CD4-positive, CD25-positive, alpha-beta regulatory T cell (primary cell): ENCODE data around the gene ADRA2C. TPM values are rescaled to one million over a fixed set of nuclear protein-coding genes. Genes with fewer than 3 reads are reported as not detected.

Experiments
- ATAC-seq, 2 donors: fragments of 150-1000 bp; cut with Tn5 transposase; one replicate each; pipeline ENCODE4 v1.10.0; 2021; ENCODE audit warnings: low read depth in 2 of 2, moderate number of reproducible peaks in 2 of 2, moderate library complexity in 1 of 2
- DNase-seq, 3 donors: peaks; one replicate each; pipeline versions ENCODE4 v3.0.0 to v3.0.0-alpha.2; 2012 to 2022; ENCODE audit warnings: mixed read lengths in 1 of 3
- H3K27ac ChIP-seq: one replicate; pipeline ENCODE4 v1.7.0; 2013; ENCODE audit warnings: mild to moderate bottlenecking, low read length; ENCODE audit not compliant: insufficient read depth, poor library complexity, severe bottlenecking
- H3K27me3 ChIP-seq: one replicate; pipeline ENCODE4 v1.7.0; 2013; ENCODE audit warnings: low read length; ENCODE audit not compliant: control insufficient read depth, insufficient read depth
- H3K36me3 ChIP-seq: one replicate; pipeline ENCODE4 v1.7.0; 2013; ENCODE audit warnings: mild to moderate bottlenecking, low read length, moderate library complexity; ENCODE audit not compliant: control insufficient read depth, insufficient read depth
- H3K4me1 ChIP-seq: 2 replicates; pipeline ENCODE4 v1.7.0; 2013; ENCODE audit warnings: mild to moderate bottlenecking, low read length; ENCODE audit not compliant: insufficient read depth, control insufficient read depth, poor library complexity, severe bottlenecking
- H3K4me3 ChIP-seq: one replicate; pipeline ENCODE4 v1.7.0; 2013; ENCODE audit warnings: low read depth, mild to moderate bottlenecking, low read length, moderate library complexity
- H3K9me3 ChIP-seq, 2 experiments: 1 replicate in 1 of 2; 2 replicates in 1 of 2; pipeline ENCODE4 v1.7.0; 2013; ENCODE audit warnings: low read length in 2 of 2, mild to moderate bottlenecking in 1 of 2, moderate library complexity in 1 of 2; ENCODE audit not compliant: control insufficient read depth in 2 of 2
- H3K27ac Mint-ChIP-seq, 3 donors: one replicate each; pipeline ENCODE4 v1.8.0; 2020 to 2022; ENCODE audit warnings: mild to moderate bottlenecking in 3 of 3, mixed read lengths in 3 of 3, moderate library complexity in 2 of 3
- H3K27me3 Mint-ChIP-seq: one replicate; pipeline ENCODE4 v1.8.0; 2022; ENCODE audit warnings: mild to moderate bottlenecking, mixed read lengths
- H3K36me3 Mint-ChIP-seq: one replicate; pipeline ENCODE4 v1.8.0; 2020; ENCODE audit warnings: mixed read lengths
- H3K4me1 Mint-ChIP-seq, 4 donors: one replicate each; pipeline ENCODE4 v1.8.0; 2020 to 2022; ENCODE audit warnings: mixed read lengths in 4 of 4, mild to moderate bottlenecking in 1 of 4
- H3K4me3 Mint-ChIP-seq, 4 donors: one replicate each; pipeline ENCODE4 v1.8.0; 2020 to 2022; ENCODE audit warnings: mild to moderate bottlenecking in 4 of 4, mixed read lengths in 4 of 4, moderate library complexity in 3 of 4
- H3K9me3 Mint-ChIP-seq, 7 donors: one replicate each; pipeline ENCODE4 v1.8.0; 2020 to 2022; ENCODE audit warnings: mixed read lengths in 7 of 7, mild to moderate bottlenecking in 3 of 7, moderate library complexity in 2 of 7
- polyA plus RNA-seq, 4 donors: library from polyadenylated mRNA; unstranded; fragments of 300-500 nt; fragmentation: Illumina TruSeq; gene quantifications; one replicate each; pipeline ENCODE4 v1.2.3, GENCODE V29; 2021
- total RNA-seq: library from RNA; stranded (reverse); gene quantifications from one replicate; pipeline ENCODE4 v1.2.3, GENCODE V29; 2022

Gene ADRA2C
- total and polyA plus RNA-seq, 5 donors from 2014 or later, result not detected

- Mint-ChIP-seq H3K27me3 (peaks cover 20% of the 10 kb centered on the region), H3K36me3 (no peaks in the 10 kb centered on the region), H3K9me3 (peaks cover 0 to 3% (median 0%) of the 10 kb centered on the region in 7 donors), H3K27ac (no peak overlapping the region), H3K4me1 (peaks cover 0 to 5% (median 0%) of the 10 kb centered on the region in 4 donors), H3K4me3 (no peak overlapping the region)
- H3K9me3 ChIP-seq, result no peaks in the 10 kb centered on the region
- no peaks in the 10 kb centered on the region for H3K36me3 ChIP-seq
- no peaks in the 10 kb centered on the region for H3K4me1 ChIP-seq
- ATAC-seq, result no peak
- no peak overlapping the region for H3K4me3 ChIP-seq
- no peak for DNase-seq
- H3K27me3 ChIP-seq, result no peaks in the 10 kb centered on the region
- no peak overlapping the region for H3K27ac ChIP-seq
Observed at GRCh38 chr4:3745886-3746656, 20.1 kb upstream of the ADRA2C start.

GRCh38 chr4:3746701-3747580, 19.2 kb upstream of the ADRA2C start:
- H3K4me3 ChIP-seq, result no peak overlapping the region
- H3K27me3 ChIP-seq, result no peaks in the 10 kb centered on the region
- DNase-seq, result no peak
- Mint-ChIP-seq H3K4me1 (peaks cover 0 to 5% (median 0%) of the 10 kb centered on the region in 4 donors), H3K27me3 (peaks cover 20% of the 10 kb centered on the region), H3K4me3 (no peak overlapping the region), H3K27ac (no peak overlapping the region), H3K9me3 (peaks cover 0 to 3% (median 0%) of the 10 kb centered on the region in 7 donors), H3K36me3 (no peaks in the 10 kb centered on the region)
- no peak overlapping the region for H3K27ac ChIP-seq
- no peaks in the 10 kb centered on the region for H3K4me1 ChIP-seq
- H3K9me3 ChIP-seq, result no peaks in the 10 kb centered on the region
- no peaks in the 10 kb centered on the region for H3K36me3 ChIP-seq
- ATAC-seq, result no peak

GRCh38 chr4:3747581-3747904, 18.6 kb upstream of the ADRA2C start:
- Histone ChIP-seq H3K4me1 (no peaks in the 10 kb centered on the region), H3K27me3 (no peaks in the 10 kb centered on the region), H3K4me3 (no peak overlapping the region), H3K9me3 (no peaks in the 10 kb centered on the region), H3K27ac (no peak overlapping the region), H3K36me3 (no peaks in the 10 kb centered on the region)
- Mint-ChIP-seq H3K4me3 (no peak overlapping the region), H3K27me3 (peaks cover 20% of the 10 kb centered on the region), H3K4me1 (peaks cover 0 to 5% (median 0%) of the 10 kb centered on the region in 4 donors), H3K9me3 (peaks cover 0 to 3% (median 0%) of the 10 kb centered on the region in 7 donors), H3K27ac (no peak overlapping the region), H3K36me3 (no peaks in the 10 kb centered on the region)
- DNase-seq, result no peak
- ATAC-seq, result no peak

GRCh38 chr4:3748136-3748898, 17.9 kb upstream of the ADRA2C start:
- Histone ChIP-seq H3K36me3 (no peaks in the 10 kb centered on the region), H3K4me1 (no peaks in the 10 kb centered on the region), H3K4me3 (no peak overlapping the region), H3K27me3 (no peaks in the 10 kb centered on the region), H3K27ac (no peak overlapping the region), H3K9me3 (no peaks in the 10 kb centered on the region)
- Mint-ChIP-seq H3K36me3 (no peaks in the 10 kb centered on the region), H3K9me3 (peaks cover 0 to 3% (median 0%) of the 10 kb centered on the region in 7 donors), H3K27me3 (peaks cover 20% of the 10 kb centered on the region), H3K4me3 (no peak overlapping the region), H3K4me1 (peaks cover 0 to 5% (median 0%) of the 10 kb centered on the region in 4 donors), H3K27ac (no peak overlapping the region)
- DNase-seq (no peak), ATAC-seq (no peak)

GRCh38 chr4:3749081-3749480, 17.1 kb upstream of the ADRA2C start:
- no peaks in the 10 kb centered on the region for H3K9me3 ChIP-seq
- H3K27ac Mint-ChIP-seq, result no peak overlapping the region
- no peak overlapping the region for H3K4me3 Mint-ChIP-seq
- H3K27me3 Mint-ChIP-seq, result peaks cover 20% of the 10 kb centered on the region
- no peak overlapping the region for H3K4me3 ChIP-seq
- no peaks in the 10 kb centered on the region for H3K36me3 Mint-ChIP-seq
- H3K27ac ChIP-seq, result no peak overlapping the region
- no peaks in the 10 kb centered on the region for H3K36me3 ChIP-seq
- no peak for DNase-seq
- H3K27me3 ChIP-seq, result no peaks in the 10 kb centered on the region
- peaks cover 0 to 3% (median 0%) of the 10 kb centered on the region in 7 donors for H3K9me3 Mint-ChIP-seq
- H3K4me1 ChIP-seq, result no peaks in the 10 kb centered on the region
- peaks cover 0 to 5% (median 0%) of the 10 kb centered on the region in 4 donors for H3K4me1 Mint-ChIP-seq
- no peak for ATAC-seq

GRCh38 chr4:3750334-3750733, 15.9 kb upstream of the ADRA2C start:
- DNase-seq (no peak), ATAC-seq (no peak)
- H3K27me3 ChIP-seq, result no peaks in the 10 kb centered on the region
- Mint-ChIP-seq H3K4me3 (no peak overlapping the region), H3K27ac (no peak overlapping the region), H3K9me3 (peaks cover 0 to 6% (median 0%) of the 10 kb centered on the region in 7 donors), H3K4me1 (peaks cover 0 to 5% (median 0%) of the 10 kb centered on the region in 4 donors), H3K27me3 (peaks cover 11% of the 10 kb centered on the region), H3K36me3 (no peaks in the 10 kb centered on the region)
- no peaks in the 10 kb centered on the region for H3K36me3 ChIP-seq
- no peak overlapping the region for H3K27ac ChIP-seq
- H3K4me1 ChIP-seq, result no peaks in the 10 kb centered on the region
- no peaks in the 10 kb centered on the region for H3K9me3 ChIP-seq
- H3K4me3 ChIP-seq, result no peak overlapping the region

- H3K27me3 Mint-ChIP-seq, result peaks cover 12% of the 10 kb centered on the region
- no peaks in the 10 kb centered on the region for H3K9me3 ChIP-seq
- H3K36me3 Mint-ChIP-seq, result no peaks in the 10 kb centered on the region
- ATAC-seq (no peak), DNase-seq (no peak)
- no peaks in the 10 kb centered on the region for H3K4me1 Mint-ChIP-seq
- no peaks in the 10 kb centered on the region for H3K4me1 ChIP-seq
- no peaks in the 10 kb centered on the region for H3K36me3 ChIP-seq
- H3K27ac ChIP-seq, result no peak overlapping the region
- no peak overlapping the region for H3K4me3 Mint-ChIP-seq
- H3K9me3 Mint-ChIP-seq, result peaks cover 0 to 6% (median 0%) of the 10 kb centered on the region in 7 donors
- H3K27ac Mint-ChIP-seq, result no peak overlapping the region
- H3K27me3 ChIP-seq, result no peaks in the 10 kb centered on the region
- no peak overlapping the region for H3K4me3 ChIP-seq
Observed at GRCh38 chr4:3752022-3752421, 14.2 kb upstream of the ADRA2C start.
